GM12872 (cell line): Measurements from ENCODE around the gene SMAD2.

Source experiments
- TF ChIP-seq, protein P1 (sequence below): IDR thresholded peaks from 3 replicates; pipeline ENCODE4 v1.5.1; 2011; ENCODE audit warnings: low read depth, mild to moderate bottlenecking, low read length, moderate library complexity; ENCODE audit not compliant: insufficient read depth

Gene SMAD2

DNA sequence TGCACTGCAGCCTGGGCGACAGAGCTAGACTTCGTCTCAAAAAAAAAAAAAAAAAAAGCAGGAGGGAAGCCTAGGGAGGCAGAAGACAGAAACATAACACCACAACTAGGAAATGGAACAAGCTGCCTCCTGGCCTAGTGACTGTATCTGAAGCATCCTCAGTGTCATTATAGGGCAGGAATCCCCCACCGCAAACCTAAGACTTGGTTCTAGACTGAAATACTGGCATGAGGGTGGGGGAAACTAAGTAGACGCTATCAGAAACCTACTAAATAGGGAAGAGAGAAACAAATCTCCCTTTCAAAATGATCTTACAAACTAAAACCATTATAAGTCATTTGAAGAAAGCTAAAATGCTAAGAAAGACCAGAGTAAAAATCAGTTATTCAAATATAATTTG lies 16.4 kb upstream of the SMAD2 start:
- TF ChIP-seq, protein P1, sequence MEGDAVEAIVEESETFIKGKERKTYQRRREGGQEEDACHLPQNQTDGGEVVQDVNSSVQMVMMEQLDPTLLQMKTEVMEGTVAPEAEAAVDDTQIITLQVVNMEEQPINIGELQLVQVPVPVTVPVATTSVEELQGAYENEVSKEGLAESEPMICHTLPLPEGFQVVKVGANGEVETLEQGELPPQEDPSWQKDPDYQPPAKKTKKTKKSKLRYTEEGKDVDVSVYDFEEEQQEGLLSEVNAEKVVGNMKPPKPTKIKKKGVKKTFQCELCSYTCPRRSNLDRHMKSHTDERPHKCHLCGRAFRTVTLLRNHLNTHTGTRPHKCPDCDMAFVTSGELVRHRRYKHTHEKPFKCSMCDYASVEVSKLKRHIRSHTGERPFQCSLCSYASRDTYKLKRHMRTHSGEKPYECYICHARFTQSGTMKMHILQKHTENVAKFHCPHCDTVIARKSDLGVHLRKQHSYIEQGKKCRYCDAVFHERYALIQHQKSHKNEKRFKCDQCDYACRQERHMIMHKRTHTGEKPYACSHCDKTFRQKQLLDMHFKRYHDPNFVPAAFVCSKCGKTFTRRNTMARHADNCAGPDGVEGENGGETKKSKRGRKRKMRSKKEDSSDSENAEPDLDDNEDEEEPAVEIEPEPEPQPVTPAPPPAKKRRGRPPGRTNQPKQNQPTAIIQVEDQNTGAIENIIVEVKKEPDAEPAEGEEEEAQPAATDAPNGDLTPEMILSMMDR = no peak

GRCh38 chr18:47944972-47945852 lies 14.8 kb upstream of the SMAD2 start:
- TF ChIP-seq, protein P1 = no peak

GRCh38 chr18:47936952-47937351 lies 6.5 kb upstream of the SMAD2 start:
- TF ChIP-seq, protein P1 = no peak

DNA sequence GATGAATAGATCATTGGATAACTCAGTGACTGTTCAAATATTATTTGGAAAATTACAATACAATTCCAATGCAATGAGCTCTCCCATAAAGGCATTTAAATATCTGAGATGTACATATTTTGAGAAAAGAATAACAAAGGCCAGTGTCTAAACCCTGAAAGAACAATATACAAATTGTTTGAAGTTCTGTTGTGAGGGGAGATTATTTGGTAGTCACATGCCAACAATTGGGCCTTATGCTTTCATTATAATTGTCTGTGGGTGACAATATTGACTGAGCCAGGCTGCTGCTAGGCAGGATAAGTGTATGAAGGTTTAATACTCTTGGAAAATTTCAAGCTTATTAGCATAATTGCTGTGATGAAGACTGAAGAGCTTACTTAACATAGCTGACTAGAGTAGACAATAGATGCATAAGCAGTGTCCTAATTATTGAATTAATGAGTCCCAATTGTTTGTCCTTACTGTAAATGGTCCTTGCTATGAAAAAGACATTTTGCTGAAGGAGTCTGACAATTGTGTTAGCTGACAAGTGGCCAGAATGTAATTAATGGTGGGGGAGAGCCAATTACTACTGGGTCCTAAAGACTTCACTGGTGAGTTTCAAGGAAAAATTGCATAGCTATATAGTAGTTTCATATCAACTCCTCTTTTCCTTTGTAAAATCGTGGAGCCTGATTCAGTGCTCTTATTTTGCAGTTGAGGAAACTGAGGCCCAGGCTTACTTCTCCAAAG lies 5.0 kb upstream of the SMAD2 start:
- TF ChIP-seq, protein P1 = no peak

DNA sequence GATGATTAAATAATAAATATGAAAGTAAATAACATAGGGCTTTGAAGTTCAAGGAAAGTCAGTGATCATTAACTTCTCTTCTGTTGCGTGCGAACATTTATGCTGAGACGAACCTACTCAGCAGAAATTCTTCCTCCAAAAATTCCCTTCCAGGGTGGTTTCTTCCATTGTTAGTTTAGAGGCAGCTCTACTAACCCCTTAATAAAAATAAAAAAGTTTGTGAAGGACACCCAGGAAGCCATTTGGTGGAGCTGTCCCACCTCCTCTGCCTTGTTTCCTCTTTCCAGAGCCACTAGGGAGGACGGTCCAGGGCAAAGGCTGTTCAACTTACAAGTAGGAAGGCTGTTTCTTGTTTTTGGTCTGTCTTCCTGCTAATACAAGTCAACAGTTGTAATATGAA lies 2.1 kb upstream of the SMAD2 start:
- TF ChIP-seq, protein P1 = no peak

DNA sequence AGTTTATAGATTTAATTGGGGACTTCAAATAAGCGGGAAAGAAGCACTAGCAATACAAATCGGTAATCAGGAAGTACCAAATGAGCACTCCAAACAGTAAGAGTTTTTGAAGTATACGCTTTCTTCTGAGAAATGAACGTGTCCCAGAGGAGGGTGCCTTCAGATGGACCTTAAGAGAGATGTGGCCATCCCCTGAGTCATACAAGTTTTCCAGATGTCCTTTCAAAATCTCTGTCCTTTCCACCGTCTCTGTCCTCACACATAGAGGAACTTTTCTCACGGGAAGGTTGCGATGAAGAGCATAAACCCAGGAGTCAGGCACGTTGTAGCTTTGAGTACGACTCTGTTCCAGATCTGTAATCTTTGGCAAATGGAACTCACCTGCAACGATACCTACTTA lies 1.7 kb upstream of the SMAD2 start:
- TF ChIP-seq, protein P1 = no peak

DNA sequence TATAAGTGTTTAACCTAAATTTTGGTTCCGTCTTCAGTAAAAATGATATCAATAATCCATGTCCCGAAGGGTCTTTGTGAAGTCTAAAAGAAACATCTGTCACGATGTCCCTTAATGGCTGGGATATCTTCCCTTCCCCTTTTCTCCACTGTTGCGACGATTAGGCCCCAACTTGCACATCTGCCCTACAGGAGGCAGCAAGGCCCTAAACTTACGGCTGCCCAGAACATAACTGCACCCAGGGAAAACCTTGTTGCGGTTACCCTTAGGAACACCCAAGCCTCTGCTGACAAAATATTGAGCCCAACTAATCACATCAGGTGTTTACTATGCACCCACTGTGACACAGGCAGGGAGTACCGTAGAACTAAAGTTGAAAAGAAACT lies 1.3 kb upstream of the SMAD2 start:
- TF ChIP-seq, protein P1 = no peak
